H1 (cell line): ENCODE measurements around the gene TAC1. TPM values are rescaled to one million over a fixed set of nuclear protein-coding genes. Genes with fewer than 3 reads are reported as not detected.

Experiments
- BACH1 ChIP-seq: IDR thresholded peaks from 2 replicates; pipeline ENCODE4 v1.6.1; 2012; ENCODE audit warnings: low read length, improper control_type of control experiment
- RNF2 ChIP-seq: fragments of 200-900, 300-1000 bp; sonication (generic); IDR thresholded peaks from 2 replicates; pipeline ENCODE4 v1.7.1; 2016; ENCODE audit warnings: borderline replicate concordance, low read depth, mild to moderate bottlenecking, antibody characterized with exemption, low read length; ENCODE audit not compliant: poor library complexity, severe bottlenecking; ENCODE audit errors: missing control alignments
- YY1 ChIP-seq: IDR thresholded peaks from 2 replicates; pipeline ENCODE4 v1.6.1; 2011; ENCODE audit warnings: low read depth, mild to moderate bottlenecking, low read length
- polyA plus RNA-seq, 7 experiments: library from polyadenylated mRNA; depleted of rRNA in 3 of 7; stranded (reverse) in 5 of 7; unstranded in 2 of 7; fragments of >200 nt in 5 of 7; fragments of 200-250 nt in 2 of 7; gene quantifications; 1 replicate in 5 of 7; 2 replicates in 1 of 7; 4 replicates in 1 of 7; pipeline versions ENCODE4 v1.2.1 to v1.2.3, GENCODE V29; 2011 to 2013; ENCODE audit warnings: missing spikeins in 2 of 7, mixed read lengths in 2 of 7
- total RNA-seq: library from RNA; stranded (reverse); fragmentation: NEBNext Ultra II Directional; extraction: Animal tissue kit (Norgen Biotek cat#: 25700); gene quantifications from 2 replicates; pipeline ENCODE4 v1.2.1, GENCODE V29; 2021

Gene TAC1
- total and polyA plus RNA-seq, 2 of the 8 experiments (the other 6 are each of a cell fraction or from before 2014, with no cell fraction given): 1.7 to 4.3 TPM

GRCh38 chr7:97751566-97751965 is 19.7 kb downstream of the TAC1 start (continued):
- TF ChIP-seq YY1: no peak
- no peak for TF ChIP-seq BACH1
- TF ChIP-seq RNF2: no peak
